IPS-20b (cell line): ENCODE results near the gene TGM1.
A peak's percentile ranks its signal among the peaks of the same experiment; 100 is the strongest.

ENCODE experiments used
- H3K27ac ChIP-seq: one replicate; pipeline ENCODE4 v1.5.1; 2013; ENCODE audit warnings: low read length
- H3K27me3 ChIP-seq: 2 replicates; pipeline ENCODE4 v1.6.1; 2013; ENCODE audit warnings: mild to moderate bottlenecking, low read length, inconsistent platforms; ENCODE audit not compliant: insufficient read depth
- H3K36me3 ChIP-seq: 2 replicates; pipeline ENCODE4 v1.6.1; 2013; ENCODE audit warnings: low read depth, mild to moderate bottlenecking, inconsistent platforms, low read length, moderate library complexity; ENCODE audit not compliant: insufficient read depth
- H3K4me1 ChIP-seq: 2 replicates; pipeline ENCODE4 v1.6.1; 2013; ENCODE audit warnings: mild to moderate bottlenecking, control low read depth, inconsistent platforms, low read length, moderate library complexity; ENCODE audit not compliant: insufficient read depth
- H3K4me3 ChIP-seq: 2 replicates; pipeline ENCODE4 v1.5.1; 2013; ENCODE audit warnings: mild to moderate bottlenecking, low read length, inconsistent platforms
- H3K9ac ChIP-seq: 2 replicates; pipeline ENCODE4 v1.6.1; 2013; ENCODE audit warnings: low read depth, mild to moderate bottlenecking, inconsistent platforms, low read length, moderate library complexity
- H3K9me3 ChIP-seq: 2 replicates; pipeline ENCODE4 v1.6.1; 2013; ENCODE audit warnings: mild to moderate bottlenecking, low read depth, low read length, inconsistent platforms; ENCODE audit not compliant: insufficient read depth

TGM1 gene

GRCh38 chr14:24274101-24274543, 11.1 kb upstream of the TGM1 start:
- Histone ChIP-seq H3K4me3 (no peak overlapping the region), H3K27me3 (no peaks in the 10 kb centered on the region), H3K9me3 (no peaks in the 10 kb centered on the region), H3K27ac (no peak overlapping the region), H3K4me1 (no peaks in the 10 kb centered on the region; the same call in 1 of the 2 replicates), H3K36me3 (no peaks in the 10 kb centered on the region), H3K9ac (no peak overlapping the region)

GRCh38 chr14:24273422-24273998, 10.5 kb upstream of the TGM1 start:
- Histone ChIP-seq H3K9ac (no peak overlapping the region), H3K36me3 (no peaks in the 10 kb centered on the region), H3K4me3 (no peak overlapping the region), H3K27me3 (no peaks in the 10 kb centered on the region), H3K4me1 (no peaks in the 10 kb centered on the region; the same call in 1 of the 2 replicates), H3K27ac (no peak overlapping the region), H3K9me3 (no peaks in the 10 kb centered on the region)

GRCh38 chr14:24272467-24272866, 9.5 kb upstream of the TGM1 start:
- H3K4me1 ChIP-seq, result no peaks in the 10 kb centered on the region; the same call in 1 of the 2 replicates
- H3K4me3 ChIP-seq, result no peak overlapping the region
- H3K9ac ChIP-seq, result no peak overlapping the region
- no peak overlapping the region for H3K27ac ChIP-seq
- no peaks in the 10 kb centered on the region for H3K36me3 ChIP-seq
- H3K27me3 ChIP-seq, result no peaks in the 10 kb centered on the region
- no peaks in the 10 kb centered on the region for H3K9me3 ChIP-seq

GRCh38 chr14:24271834-24272263, 8.9 kb upstream of the TGM1 start:
- Histone ChIP-seq H3K36me3 (no peaks in the 10 kb centered on the region), H3K27ac (no peak overlapping the region), H3K27me3 (no peaks in the 10 kb centered on the region), H3K9me3 (no peaks in the 10 kb centered on the region), H3K4me3 (peak overlapping the region; percentile 86), H3K9ac (peak overlapping the region; percentile 96; the same call in 1 of the 2 replicates), H3K4me1 (no peaks in the 10 kb centered on the region; the same call in 1 of the 2 replicates)

- no peaks in the 10 kb centered on the region for H3K27me3 ChIP-seq
- peak within 1 kb of the TSS; percentile 96 for H3K9ac ChIP-seq
- no peaks in the 10 kb centered on the region for H3K36me3 ChIP-seq
- peak within 1 kb of the TSS; percentile 77 for H3K27ac ChIP-seq
- H3K4me1 ChIP-seq, result no peaks in the 10 kb centered on the region; the same call in 1 of the 2 replicates
- no peaks in the 10 kb centered on the region for H3K9me3 ChIP-seq
- H3K4me3 ChIP-seq, result peak within 1 kb of the TSS; percentile 86
Observed at GRCh38 chr14:24271134-24271833, 8.3 kb upstream of the TGM1 start, which contains the start of gene RABGGTA. Gene RABGGTA (minus strand): TSS chr14:24271597. CDS start chr14:24271115, 482 bp downstream.

GRCh38 chr14:24270537-24271133, 7.7 kb upstream of the TGM1 start:
- Histone ChIP-seq H3K4me3 (peak overlapping the region; percentile 86), H3K9me3 (no peaks in the 10 kb centered on the region), H3K27me3 (no peaks in the 10 kb centered on the region), H3K4me1 (no peaks in the 10 kb centered on the region; the same call in 1 of the 2 replicates), H3K36me3 (no peaks in the 10 kb centered on the region), H3K27ac (peak overlapping the region; percentile 77), H3K9ac (peak overlapping the region; percentile 96; the same call in 1 of the 2 replicates)

- no peaks in the 10 kb centered on the region; the same call in 1 of the 2 replicates for H3K4me1 ChIP-seq
- no peaks in the 10 kb centered on the region for H3K36me3 ChIP-seq
- H3K27ac ChIP-seq, result no peak overlapping the region
- no peak overlapping the region for H3K4me3 ChIP-seq
- no peaks in the 10 kb centered on the region for H3K27me3 ChIP-seq
- no peaks in the 10 kb centered on the region for H3K9me3 ChIP-seq
- H3K9ac ChIP-seq, result no peak overlapping the region
Observed at GRCh38 chr14:24269910-24270536, 7.0 kb upstream of the TGM1 start.

- Histone ChIP-seq H3K4me1 (no peaks in the 10 kb centered on the region; the same call in 1 of the 2 replicates), H3K9ac (no peak overlapping the region), H3K27ac (no peak overlapping the region), H3K36me3 (no peaks in the 10 kb centered on the region), H3K27me3 (no peaks in the 10 kb centered on the region), H3K9me3 (no peaks in the 10 kb centered on the region), H3K4me3 (no peak overlapping the region)
Observed at GRCh38 chr14:24269368-24269767, 6.4 kb upstream of the TGM1 start.

- H3K9me3 ChIP-seq, result no peaks in the 10 kb centered on the region
- H3K27ac ChIP-seq, result no peak overlapping the region
- H3K27me3 ChIP-seq, result no peaks in the 10 kb centered on the region
- peaks cover 4% of the 10 kb centered on the region; the same call in 1 of the 2 replicates for H3K4me1 ChIP-seq
- no peak overlapping the region for H3K4me3 ChIP-seq
- H3K36me3 ChIP-seq, result no peaks in the 10 kb centered on the region
- no peak overlapping the region for H3K9ac ChIP-seq
Observed at GRCh38 chr14:24268225-24268624, 5.2 kb upstream of the TGM1 start.

GRCh38 chr14:24267516-24267915, 4.5 kb upstream of the TGM1 start:
- no peaks in the 10 kb centered on the region for H3K36me3 ChIP-seq
- H3K27ac ChIP-seq, result no peak overlapping the region
- H3K27me3 ChIP-seq, result no peaks in the 10 kb centered on the region
- H3K4me3 ChIP-seq, result no peak overlapping the region
- H3K9ac ChIP-seq, result no peak overlapping the region
- H3K4me1 ChIP-seq, result peaks cover 4% of the 10 kb centered on the region; the same call in 1 of the 2 replicates
- H3K9me3 ChIP-seq, result no peaks in the 10 kb centered on the region
